GM23248 (cell line): Measurements from ENCODE around the gene OPRM1.

Source experiments
- EZH2 ChIP-seq: fragments of 200-600 bp; sonication (generic); IDR thresholded peaks from 2 replicates; pipeline ENCODE4 v1.6.1; 2018; ENCODE audit warnings: antibody characterized with exemption, mild to moderate bottlenecking; ENCODE audit not compliant: insufficient read depth, poor library complexity, severe bottlenecking
- EZH2phosphoT487 ChIP-seq: fragments of 200-600 bp; sonication (generic); IDR thresholded peaks from 2 replicates; pipeline ENCODE4 v1.6.1; 2018; ENCODE audit warnings: antibody characterized with exemption, moderate library complexity, mild to moderate bottlenecking, low read depth; ENCODE audit not compliant: insufficient read depth

GRCh38 chr6:154071711-154072110 lies 32.7 kb downstream of the OPRM1 start:
- no peak for TF ChIP-seq EZH2
- TF ChIP-seq EZH2phosphoT487 = no peak
